ENCODE data around the gene RIMBP2.

GRCh38 chr12:130511285-130511684 lies 204.8 kb downstream of the RIMBP2 start:
- TF ChIP-seq CTCF (optimal IDR thresholded peaks at IDR 0.05 in 1 of 3, IDR thresholded peaks at IDR 0.05 in 1 of 3, conservative IDR thresholded peaks at IDR 0.05 in 1 of 3; ENCODE audit: extremely low read depth in 1 of 3, insufficient read depth in 2 of 3, low read length in 3 of 3) (no peak), EZH2 (IDR thresholded peaks at IDR 0.05; ENCODE audit: low read length) (no peak)
